Hepatocyte (in vitro differentiated cells): ENCODE measurements around the gene SLC29A2.

Source experiments
- EZH2 ChIP-seq: fragments of 200-600 bp; sonication (generic); IDR thresholded peaks from 2 replicates; pipeline ENCODE4 v1.6.1; 2016; ENCODE audit warnings: antibody characterized with exemption, mild to moderate bottlenecking, borderline replicate concordance
- EZH2phosphoT487 ChIP-seq: fragments of 200-600 bp; sonication (generic); IDR thresholded peaks from one replicate; pipeline ENCODE4 v1.6.1; 2018; ENCODE audit warnings: antibody characterized with exemption, mild to moderate bottlenecking, low read depth, moderate library complexity; ENCODE audit not compliant: unreplicated experiment, severe bottlenecking
- TF ChIP-seq, protein P1 (sequence below): fragments of 200-600 bp; sonication (generic); IDR thresholded peaks from 2 replicates; pipeline ENCODE4 v1.5.1; 2016; ENCODE audit warnings: antibody characterized with exemption, mild to moderate bottlenecking; ENCODE audit not compliant: poor library complexity

DNA sequence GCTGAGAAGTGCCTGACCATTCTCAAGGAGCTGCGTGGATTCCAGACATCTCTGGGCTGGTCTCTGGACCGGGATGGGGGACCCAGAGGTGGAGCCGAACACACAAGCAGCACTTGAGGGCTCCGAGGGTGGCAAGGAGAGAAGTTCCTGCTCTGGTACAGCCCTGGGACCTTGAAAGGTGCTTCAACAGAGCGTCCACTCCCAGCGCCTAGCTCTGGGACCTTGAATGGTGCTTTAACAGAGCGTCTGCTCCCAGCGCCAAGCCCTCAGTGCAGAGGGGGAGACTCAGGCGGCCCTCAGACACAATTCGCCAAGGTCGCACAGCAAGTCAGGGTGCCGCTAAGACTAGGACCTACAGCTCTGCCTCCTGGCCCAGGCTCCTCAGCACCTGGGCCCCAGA lies 38.6 kb upstream of the SLC29A2 start:
- TF ChIP-seq, protein P1, sequence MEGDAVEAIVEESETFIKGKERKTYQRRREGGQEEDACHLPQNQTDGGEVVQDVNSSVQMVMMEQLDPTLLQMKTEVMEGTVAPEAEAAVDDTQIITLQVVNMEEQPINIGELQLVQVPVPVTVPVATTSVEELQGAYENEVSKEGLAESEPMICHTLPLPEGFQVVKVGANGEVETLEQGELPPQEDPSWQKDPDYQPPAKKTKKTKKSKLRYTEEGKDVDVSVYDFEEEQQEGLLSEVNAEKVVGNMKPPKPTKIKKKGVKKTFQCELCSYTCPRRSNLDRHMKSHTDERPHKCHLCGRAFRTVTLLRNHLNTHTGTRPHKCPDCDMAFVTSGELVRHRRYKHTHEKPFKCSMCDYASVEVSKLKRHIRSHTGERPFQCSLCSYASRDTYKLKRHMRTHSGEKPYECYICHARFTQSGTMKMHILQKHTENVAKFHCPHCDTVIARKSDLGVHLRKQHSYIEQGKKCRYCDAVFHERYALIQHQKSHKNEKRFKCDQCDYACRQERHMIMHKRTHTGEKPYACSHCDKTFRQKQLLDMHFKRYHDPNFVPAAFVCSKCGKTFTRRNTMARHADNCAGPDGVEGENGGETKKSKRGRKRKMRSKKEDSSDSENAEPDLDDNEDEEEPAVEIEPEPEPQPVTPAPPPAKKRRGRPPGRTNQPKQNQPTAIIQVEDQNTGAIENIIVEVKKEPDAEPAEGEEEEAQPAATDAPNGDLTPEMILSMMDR = no peak
- no peak for TF ChIP-seq EZH2
- no peak for TF ChIP-seq EZH2phosphoT487
